Effector memory CD4-positive, alpha-beta T cell (primary cell): ENCODE results near the gene ZNF438.

ENCODE experiments used
- DNase-seq, 3 donors: peaks; one replicate each; pipeline ENCODE4 v3.0.0-alpha.2; 2020
- H3K27ac ChIP-seq: 2 replicates; pipeline ENCODE4 v1.7.0; 2013; ENCODE audit warnings: mild to moderate bottlenecking, low read length, moderate library complexity; ENCODE audit not compliant: insufficient read depth, poor library complexity, severe bottlenecking
- H3K27me3 ChIP-seq: replicated peaks from 2 replicates; pipeline ENCODE4 v1.7.0; 2013; ENCODE audit warnings: mild to moderate bottlenecking, low read length; ENCODE audit not compliant: insufficient read depth, control insufficient read depth, poor library complexity, severe bottlenecking
- H3K36me3 ChIP-seq: 2 replicates; pipeline ENCODE4 v1.7.0; 2013; ENCODE audit warnings: mild to moderate bottlenecking, low read length, moderate library complexity; ENCODE audit not compliant: control insufficient read depth, insufficient read depth
- H3K4me1 ChIP-seq: 2 replicates; pipeline ENCODE4 v1.7.0; 2013; ENCODE audit warnings: low read length, mild to moderate bottlenecking; ENCODE audit not compliant: control insufficient read depth, insufficient read depth, poor library complexity, severe bottlenecking
- H3K4me3 ChIP-seq: 2 replicates; pipeline ENCODE4 v1.7.0; 2013; ENCODE audit warnings: low read length, low read depth, mild to moderate bottlenecking; ENCODE audit not compliant: insufficient read depth, poor library complexity, severe bottlenecking
- H3K9me3 ChIP-seq: 2 replicates; pipeline ENCODE4 v1.7.0; 2013; ENCODE audit warnings: mild to moderate bottlenecking, low read length, moderate library complexity; ENCODE audit not compliant: control insufficient read depth

ZNF438 gene

GRCh38 chr10:30979956-30980355 is 51.7 kb downstream of the ZNF438 start:
- no peaks in the 10 kb centered on the region for H3K36me3 ChIP-seq
- no peaks in the 10 kb centered on the region for H3K4me1 ChIP-seq
- no peaks in the 10 kb centered on the region for H3K27me3 ChIP-seq
- DNase-seq, result no peak
- no peak overlapping the region for H3K4me3 ChIP-seq
- H3K27ac ChIP-seq, result no peak overlapping the region
- H3K9me3 ChIP-seq, result no peaks in the 10 kb centered on the region

- H3K9me3 ChIP-seq, result no peaks in the 10 kb centered on the region
- no peaks in the 10 kb centered on the region for H3K27me3 ChIP-seq
- no peaks in the 10 kb centered on the region for H3K4me1 ChIP-seq
- no peak for DNase-seq
- H3K27ac ChIP-seq, result no peak overlapping the region
- no peaks in the 10 kb centered on the region for H3K36me3 ChIP-seq
- H3K4me3 ChIP-seq, result no peak overlapping the region
Observed at GRCh38 chr10:30978843-30979242, 52.8 kb downstream of the ZNF438 start.

GRCh38 chr10:30977385-30977784 is 54.3 kb downstream of the ZNF438 start:
- H3K36me3 ChIP-seq, result no peaks in the 10 kb centered on the region
- no peak for DNase-seq

GRCh38 chr10:30974773-30975415 is 56.8 kb downstream of the ZNF438 start:
- Histone ChIP-seq H3K4me1 (no peaks in the 10 kb centered on the region), H3K36me3 (no peaks in the 10 kb centered on the region), H3K9me3 (no peaks in the 10 kb centered on the region), H3K27ac (no peak overlapping the region), H3K27me3 (no peaks in the 10 kb centered on the region), H3K4me3 (no peak overlapping the region)
- DNase-seq, result no peak

More at GRCh38 chr10:30977385-30977784, 54.3 kb downstream of the ZNF438 start:
- H3K4me3 ChIP-seq, result no peak overlapping the region
- no peaks in the 10 kb centered on the region for H3K27me3 ChIP-seq
- no peaks in the 10 kb centered on the region for H3K9me3 ChIP-seq
- H3K4me1 ChIP-seq, result no peaks in the 10 kb centered on the region
- H3K27ac ChIP-seq, result no peak overlapping the region

- Histone ChIP-seq H3K27me3 (no peaks in the 10 kb centered on the region), H3K9me3 (no peaks in the 10 kb centered on the region), H3K4me1 (no peaks in the 10 kb centered on the region), H3K27ac (no peak overlapping the region), H3K4me3 (no peak overlapping the region), H3K36me3 (no peaks in the 10 kb centered on the region)
- no peak for DNase-seq
Observed at GRCh38 chr10:30974355-30974754, 57.3 kb downstream of the ZNF438 start.

GRCh38 chr10:30973737-30974136 is 57.9 kb downstream of the ZNF438 start:
- DNase-seq, result no peak
- no peaks in the 10 kb centered on the region for H3K27me3 ChIP-seq
- no peak overlapping the region for H3K27ac ChIP-seq
- no peaks in the 10 kb centered on the region for H3K4me1 ChIP-seq
- H3K4me3 ChIP-seq, result no peak overlapping the region
- no peaks in the 10 kb centered on the region for H3K36me3 ChIP-seq
- H3K9me3 ChIP-seq, result no peaks in the 10 kb centered on the region

GRCh38 chr10:30970760-30971460 is 60.8 kb downstream of the ZNF438 start:
- H3K27me3 ChIP-seq, result no peaks in the 10 kb centered on the region
- no peaks in the 10 kb centered on the region for H3K36me3 ChIP-seq
- H3K4me3 ChIP-seq, result no peak overlapping the region
- no peaks in the 10 kb centered on the region for H3K4me1 ChIP-seq
- no peak for DNase-seq
- no peaks in the 10 kb centered on the region for H3K9me3 ChIP-seq
- H3K27ac ChIP-seq, result no peak overlapping the region

GRCh38 chr10:30968711-30969110 is 63.0 kb downstream of the ZNF438 start:
- Histone ChIP-seq H3K27ac (no peak overlapping the region), H3K9me3 (no peaks in the 10 kb centered on the region)
- DNase-seq, result no peak

GRCh38 chr10:30967650-30968410 is 63.8 kb downstream of the ZNF438 start:
- no peak for DNase-seq
- Histone ChIP-seq H3K27ac (no peak overlapping the region), H3K36me3 (no peaks in the 10 kb centered on the region), H3K9me3 (no peaks in the 10 kb centered on the region), H3K27me3 (no peaks in the 10 kb centered on the region), H3K4me1 (no peaks in the 10 kb centered on the region), H3K4me3 (no peak overlapping the region)

More at GRCh38 chr10:30968711-30969110, 63.0 kb downstream of the ZNF438 start:
- H3K4me1 ChIP-seq, result no peaks in the 10 kb centered on the region
- H3K36me3 ChIP-seq, result no peaks in the 10 kb centered on the region
- no peak overlapping the region for H3K4me3 ChIP-seq
- no peaks in the 10 kb centered on the region for H3K27me3 ChIP-seq
